Activated CD8-positive, alpha-beta memory T cell treated with anti-CD3 and anti-CD28 coated beads, Interleukin-2, amount 10 ng/mL, durations not matched to agents 7 days and 5 days (primary cell): ENCODE data around the gene VAMP5. TPM values are rescaled to one million over a fixed set of nuclear protein-coding genes. Genes with fewer than 3 reads are reported as not detected.
A peak's percentile ranks its signal among the peaks of the same experiment; 100 is the strongest.
"Not testable (repeated sequence)": the region's sequence is repeated elsewhere in the genome, so short reads cannot be mapped to it uniquely, and the experiment has no call there.

Source experiments
- ATAC-seq: fragments of 150-1000 bp; cut with Tn5 transposase; one replicate; pipeline ENCODE4 v1.10.0; 2021; ENCODE audit warnings: moderate library complexity
- CTCF ChIA-PET: fragments of 350-600 bp; sonication (Branson Sonifier 250); formaldehyde crosslinking; loops from one replicate; lab custom pipeline; 2021; ENCODE audit warnings: antibody characterized with exemption; lab: Charles Lee
- DNase-seq: peaks from one replicate; pipeline ENCODE4 v3.0.0-alpha.2; 2020
- H3K27ac Mint-ChIP-seq: one replicate; pipeline ENCODE4 v1.8.0; 2021; ENCODE audit warnings: mild to moderate bottlenecking, mixed read lengths
- H3K27me3 Mint-ChIP-seq: one replicate; pipeline ENCODE4 v1.8.0; 2021; ENCODE audit warnings: mixed read lengths
- H3K36me3 Mint-ChIP-seq: one replicate; pipeline ENCODE4 v1.8.0; 2021; ENCODE audit warnings: mild to moderate bottlenecking, mixed read lengths
- H3K4me1 Mint-ChIP-seq: one replicate; pipeline ENCODE4 v1.8.0; 2021; ENCODE audit warnings: mixed read lengths
- H3K4me3 Mint-ChIP-seq: one replicate; pipeline ENCODE4 v1.8.0; 2021; ENCODE audit warnings: mild to moderate bottlenecking, moderate library complexity, mixed read lengths
- H3K9me3 Mint-ChIP-seq: one replicate; pipeline ENCODE4 v1.8.0; 2022; ENCODE audit warnings: low read depth, mixed read lengths
- total RNA-seq, 2 experiments: library from RNA; stranded (reverse); gene quantifications; one replicate each; pipeline ENCODE4 v1.2.3, GENCODE V29; 2021

The VAMP5 gene
- total RNA-seq, 2 experiments from 2014 or later = 84.4 to 88.4 TPM

DNA sequence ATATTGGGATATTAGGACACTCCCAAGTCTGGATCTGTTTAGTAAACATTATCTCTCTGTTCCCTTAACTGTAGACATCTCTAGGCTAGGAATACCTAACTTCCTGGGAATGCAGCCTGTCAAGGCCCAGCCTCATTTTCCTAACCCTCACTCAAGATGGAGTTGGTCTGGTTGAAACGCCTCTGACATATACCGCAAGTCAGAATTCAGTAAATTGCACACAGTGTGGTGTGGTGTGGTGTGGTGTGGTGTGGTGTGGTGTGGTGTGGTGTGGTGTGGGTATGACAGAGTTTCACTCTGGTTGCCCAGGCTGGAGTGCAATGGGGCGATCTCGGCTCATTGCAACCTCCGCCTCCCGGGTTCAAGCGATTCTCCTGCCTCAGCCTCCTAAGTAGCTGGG, 30.5 kb downstream of the VAMP5 start:
- peak overlapping the region; percentile 34 for H3K27ac Mint-ChIP-seq
- H3K4me3 Mint-ChIP-seq = not testable (repeated sequence)

DNA sequence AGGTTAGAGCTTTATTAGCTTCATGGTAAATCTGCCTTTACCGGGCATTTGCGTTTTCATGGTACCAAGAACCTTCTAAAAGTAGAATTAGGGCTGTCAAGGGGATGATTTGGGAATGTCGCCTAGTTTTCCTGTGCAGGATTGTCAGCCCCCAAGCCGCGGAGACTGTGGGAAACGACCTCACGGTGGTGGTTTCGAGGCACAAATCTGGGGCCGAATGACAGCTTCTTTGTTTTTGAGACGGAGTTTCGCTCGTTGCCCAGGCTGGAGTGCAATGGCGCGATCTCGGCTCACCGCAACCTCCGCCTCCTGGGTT, 31.1 kb downstream of the VAMP5 start:
- no peak for ATAC-seq
- Mint-ChIP-seq H3K36me3 (peaks cover 13% of the 10 kb centered on the region), H3K27me3 (no peaks in the 10 kb centered on the region), H3K9me3 (no peaks in the 10 kb centered on the region), H3K4me3 (peak overlapping the region; percentile 22), H3K4me1 (peaks cover 47% of the 10 kb centered on the region), H3K27ac (peak overlapping the region; percentile 99)
- CTCF ChIA-PET = interaction anchor here (1.2 to 3.9 kb wide), 4 partner anchors 11 to 199 kb away, joined by 3 to 25 read pairs (median 5); no protein-coding TSS in a partner anchor
- DNase-seq = no peak

More for the DNA sequence above, 30.5 kb downstream of the VAMP5 start:
- Mint-ChIP-seq H3K36me3 (peaks cover 16% of the 10 kb centered on the region), H3K4me1 (peaks cover 50% of the 10 kb centered on the region)
- not testable (repeated sequence) for H3K9me3 Mint-ChIP-seq, H3K27me3 Mint-ChIP-seq, ATAC-seq, DNase-seq
- CTCF ChIA-PET = interaction anchor here (1.4 to 3.9 kb wide), 2 partner anchors 10 to 23 kb away, joined by 3 to 25 read pairs; no protein-coding TSS in a partner anchor

DNA sequence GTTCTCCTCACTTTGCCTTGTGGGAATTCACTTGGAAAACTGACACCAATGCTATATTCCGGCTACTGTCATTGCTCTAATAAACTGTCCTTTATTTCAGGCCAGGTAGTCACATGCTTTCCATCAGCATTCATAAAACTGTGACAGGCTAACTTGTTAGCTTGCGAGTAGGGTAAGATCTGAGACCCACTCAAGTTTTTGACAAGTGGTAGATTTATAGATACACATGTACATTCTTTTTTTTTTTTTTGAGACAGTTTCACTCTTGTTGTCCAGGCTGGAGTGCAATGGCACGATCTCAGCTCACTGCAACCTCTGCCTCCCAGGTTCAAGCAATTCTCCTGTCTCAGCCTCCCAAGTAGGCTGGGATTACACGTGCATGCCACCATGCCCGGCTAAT, 33.5 kb downstream of the VAMP5 start:
- H3K9me3 Mint-ChIP-seq, H3K27me3 Mint-ChIP-seq, ATAC-seq, DNase-seq: not testable (repeated sequence)
- peak overlapping the region; percentile 97 for H3K4me3 Mint-ChIP-seq
- CTCF ChIA-PET = interaction anchor here (3.9 kb wide), 1 partner anchor 20 kb away, joined by 25 read pairs; no protein-coding TSS in a partner anchor
- H3K27ac Mint-ChIP-seq = peak overlapping the region; percentile 99
- peaks cover 21% of the 10 kb centered on the region for H3K36me3 Mint-ChIP-seq
- peaks cover 42% of the 10 kb centered on the region for H3K4me1 Mint-ChIP-seq

DNA sequence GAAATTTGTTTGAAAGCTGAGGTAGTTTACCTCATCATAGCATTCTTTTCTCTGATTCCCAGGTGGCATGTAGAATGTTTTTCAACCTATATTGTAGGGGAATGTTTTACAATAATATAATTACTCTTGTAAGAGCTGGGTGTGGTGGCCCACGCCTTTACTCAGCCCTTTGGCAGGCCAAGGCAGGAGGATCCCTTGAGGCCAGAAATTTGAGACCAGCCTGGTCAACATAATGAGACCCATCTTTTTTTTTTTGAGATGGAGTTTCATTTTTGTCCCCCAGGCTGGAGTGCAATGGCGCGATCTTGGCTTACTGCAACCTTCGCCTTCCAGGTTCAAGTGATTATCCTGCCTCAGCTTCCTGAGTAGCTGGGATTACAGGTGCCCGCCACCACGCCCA, 35.4 kb downstream of the VAMP5 start:
- no peaks in the 10 kb centered on the region for H3K9me3 Mint-ChIP-seq
- CTCF ChIA-PET = interaction anchor here (4.8 kb wide), 1 partner anchor 18 kb away, joined by 30 read pairs; no protein-coding TSS in a partner anchor
- peak overlapping the region; percentile 59 for H3K27ac Mint-ChIP-seq
- no peaks in the 10 kb centered on the region for H3K27me3 Mint-ChIP-seq
- DNase-seq = no peak
- H3K4me1 Mint-ChIP-seq = peaks cover 36% of the 10 kb centered on the region
- ATAC-seq = no peak
- peaks cover 36% of the 10 kb centered on the region for H3K36me3 Mint-ChIP-seq
- H3K4me3 Mint-ChIP-seq = no peak overlapping the region

DNA sequence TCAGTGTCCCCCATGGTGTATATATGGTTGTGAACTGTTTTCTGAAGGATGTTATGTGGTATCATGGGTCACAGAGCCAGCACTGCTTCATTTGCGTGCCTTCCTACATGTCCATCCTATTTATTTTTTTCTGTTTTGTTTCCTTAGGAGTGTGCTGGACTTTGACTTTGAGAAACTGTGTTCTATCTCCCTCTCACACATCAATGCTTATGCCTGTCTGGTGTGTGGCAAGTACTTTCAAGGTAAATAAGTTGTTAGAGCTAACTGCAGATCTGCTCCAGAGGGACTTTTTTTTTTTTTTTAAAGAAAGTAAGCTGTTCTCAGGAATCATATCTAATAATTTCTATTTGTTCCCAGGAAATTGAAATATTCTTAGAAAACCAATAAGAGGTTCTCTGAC, 37.1 kb downstream of the VAMP5 start:
- Mint-ChIP-seq H3K4me3 (no peak overlapping the region), H3K27ac (no peak overlapping the region), H3K36me3 (peaks cover 52% of the 10 kb centered on the region), H3K27me3 (no peaks in the 10 kb centered on the region), H3K4me1 (peaks cover 26% of the 10 kb centered on the region), H3K9me3 (no peaks in the 10 kb centered on the region)
- CTCF ChIA-PET = interaction anchor here (0.5 to 4.8 kb wide), 3 partner anchors 13 to 58 kb away, joined by 3 to 30 read pairs (median 5); no protein-coding TSS in a partner anchor
- ATAC-seq (no peak), DNase-seq (no peak)

DNA sequence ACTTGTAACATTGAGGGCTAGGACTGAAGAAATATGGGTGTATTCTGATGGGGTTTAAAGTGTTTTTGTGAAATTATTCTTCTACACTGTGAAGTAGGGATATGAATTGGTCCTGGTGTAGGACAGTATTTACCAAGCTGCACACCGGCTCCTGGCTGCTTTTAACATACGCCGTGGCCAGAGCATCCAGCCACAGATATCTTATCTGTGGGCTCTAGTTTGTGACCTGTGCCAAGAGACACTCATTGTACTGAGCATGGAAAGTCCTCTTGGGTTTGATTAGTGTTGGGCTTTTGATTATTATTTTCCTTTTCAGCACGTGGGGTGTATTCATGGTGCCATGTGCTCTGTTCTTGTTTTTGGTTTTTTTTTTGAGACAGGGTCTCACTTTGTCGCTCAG, 39.8 kb downstream of the VAMP5 start:
- ATAC-seq (no peak), DNase-seq (no peak)
- no peak overlapping the region for H3K27ac Mint-ChIP-seq
- H3K36me3 Mint-ChIP-seq = peaks cover 53% of the 10 kb centered on the region
- H3K9me3 Mint-ChIP-seq = no peaks in the 10 kb centered on the region
- H3K4me1 Mint-ChIP-seq = peaks cover 23% of the 10 kb centered on the region
- no peak overlapping the region for H3K4me3 Mint-ChIP-seq
- H3K27me3 Mint-ChIP-seq = no peaks in the 10 kb centered on the region
- CTCF ChIA-PET = interaction anchor here (2.4 kb wide), 1 partner anchor 13 kb away, joined by 11 read pairs; no protein-coding TSS in a partner anchor

DNA sequence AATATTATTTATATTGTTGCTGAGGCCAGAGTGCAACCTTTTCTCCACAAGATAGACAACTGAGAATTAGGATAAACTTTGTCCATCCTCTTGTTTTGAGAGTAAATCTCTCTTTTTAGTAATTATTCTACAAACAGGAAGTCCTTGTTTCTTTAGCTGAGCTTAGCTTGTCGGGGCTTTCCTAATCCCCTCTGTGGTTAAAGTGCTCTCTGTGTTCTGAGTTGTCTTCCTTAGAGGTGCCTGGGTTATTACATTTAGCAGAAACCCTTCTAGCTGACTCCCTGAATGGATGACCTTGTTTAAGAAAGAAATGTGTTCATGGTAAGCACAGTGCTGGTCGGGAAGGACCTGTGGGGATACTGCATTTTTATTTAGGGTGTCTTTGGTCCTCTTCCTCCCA, 44.4 kb downstream of the VAMP5 start:
- no peaks in the 10 kb centered on the region for H3K9me3 Mint-ChIP-seq
- H3K27me3 Mint-ChIP-seq = no peaks in the 10 kb centered on the region
- CTCF ChIA-PET = interaction anchor here (1.5 to 3.0 kb wide), 2 partner anchors 8 to 101 kb away, joined by 4 to 25 read pairs; no protein-coding TSS in a partner anchor
- DNase-seq (no peak), ATAC-seq (peak; percentile 82)
- H3K4me1 Mint-ChIP-seq = peaks cover 21% of the 10 kb centered on the region
- no peak overlapping the region for H3K4me3 Mint-ChIP-seq
- peak overlapping the region; percentile 81 for H3K27ac Mint-ChIP-seq
- peaks cover 64% of the 10 kb centered on the region for H3K36me3 Mint-ChIP-seq

DNA sequence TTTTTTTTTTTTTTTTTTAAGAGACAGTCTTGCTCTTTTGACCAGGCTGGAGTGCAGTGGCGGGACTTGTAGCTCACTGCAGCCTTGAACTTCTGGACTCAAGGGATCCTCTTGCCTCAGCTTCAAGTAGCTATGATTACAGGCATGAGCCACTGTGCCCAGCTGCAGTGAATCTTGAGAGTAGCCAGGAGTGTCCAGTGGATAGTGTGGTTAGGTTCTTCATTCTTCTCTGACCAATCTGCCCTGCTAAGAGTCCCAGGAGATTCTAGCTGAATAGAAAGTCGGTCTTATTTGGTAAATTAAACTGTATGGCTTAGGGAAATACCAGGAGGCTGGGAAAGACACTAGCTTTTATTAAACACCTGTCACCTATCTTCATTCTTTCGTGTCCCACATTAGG, 47.1 kb downstream of the VAMP5 start:
- Mint-ChIP-seq H3K4me1 (peaks cover 24% of the 10 kb centered on the region), H3K36me3 (peaks cover 55% of the 10 kb centered on the region), H3K27me3 (no peaks in the 10 kb centered on the region), H3K27ac (no peak overlapping the region), H3K4me3 (no peak overlapping the region), H3K9me3 (no peaks in the 10 kb centered on the region)
- DNase-seq = no peak
- no peak for ATAC-seq
- CTCF ChIA-PET = interaction anchor here (0.9 kb wide), 1 partner anchor 29 kb away, joined by 3 read pairs; no protein-coding TSS in a partner anchor

DNA sequence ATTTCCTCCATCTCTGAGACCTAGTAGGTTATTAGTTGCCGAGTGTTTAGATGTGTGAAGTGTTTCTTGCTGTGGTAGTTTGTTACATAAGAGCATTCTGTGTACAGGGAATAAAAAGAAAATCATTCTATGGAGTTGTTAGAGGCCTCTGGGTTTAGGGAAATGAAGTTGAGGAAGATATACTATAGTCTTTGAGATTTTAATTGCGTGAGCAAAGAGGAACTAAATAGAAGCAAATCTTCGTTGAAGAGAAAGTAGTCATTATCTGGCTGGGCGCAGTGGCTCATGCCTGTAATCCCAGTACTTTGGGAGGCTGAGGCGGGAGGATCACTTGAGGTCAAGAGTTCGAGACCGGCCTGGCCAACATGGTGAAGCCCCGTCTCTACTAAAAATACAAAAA, 50.8 kb downstream of the VAMP5 start:
- CTCF ChIA-PET = interaction anchor here (0.6 to 1.7 kb wide), 7 partner anchors 8 to 357 kb away, joined by 3 to 5 read pairs (median 3); no protein-coding TSS in a partner anchor

DNA sequence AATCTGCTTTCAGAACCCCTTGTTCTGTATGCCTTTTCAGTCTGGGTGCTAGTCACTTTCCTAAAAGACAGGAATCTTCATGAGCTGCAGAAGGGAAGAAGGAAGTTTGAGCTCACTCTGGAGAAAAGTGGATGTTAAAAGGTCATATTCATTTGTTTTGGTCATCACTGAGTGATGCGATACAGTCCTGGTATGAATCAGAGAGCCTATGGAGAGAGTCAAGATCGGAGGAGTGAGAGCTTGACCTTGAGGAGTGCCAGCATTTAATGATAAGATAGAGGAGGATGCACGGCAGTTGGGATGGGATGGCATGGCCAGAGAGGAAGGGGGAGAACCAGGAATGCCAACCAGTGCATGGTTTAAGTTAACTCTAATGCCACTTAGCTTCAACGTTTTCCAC, 51.4 kb downstream of the VAMP5 start:
- no peaks in the 10 kb centered on the region for H3K27me3 Mint-ChIP-seq
- no peak overlapping the region for H3K27ac Mint-ChIP-seq
- ATAC-seq = no peak
- H3K4me3 Mint-ChIP-seq = no peak overlapping the region
- H3K9me3 Mint-ChIP-seq = no peaks in the 10 kb centered on the region
- peaks cover 62% of the 10 kb centered on the region for H3K36me3 Mint-ChIP-seq
- CTCF ChIA-PET = interaction anchor here (0.8 to 3.4 kb wide), 12 partner anchors 8 to 254 kb away, joined by 3 to 28 read pairs (median 4); no protein-coding TSS in a partner anchor
- no peak for DNase-seq
- peaks cover 13% of the 10 kb centered on the region for H3K4me1 Mint-ChIP-seq

More for the DNA sequence above, 50.8 kb downstream of the VAMP5 start:
- Mint-ChIP-seq H3K27me3 (no peaks in the 10 kb centered on the region), H3K9me3 (no peaks in the 10 kb centered on the region), H3K4me3 (no peak overlapping the region), H3K4me1 (peaks cover 15% of the 10 kb centered on the region), H3K27ac (no peak overlapping the region), H3K36me3 (peaks cover 65% of the 10 kb centered on the region)
- DNase-seq (no peak), ATAC-seq (no peak)

DNA sequence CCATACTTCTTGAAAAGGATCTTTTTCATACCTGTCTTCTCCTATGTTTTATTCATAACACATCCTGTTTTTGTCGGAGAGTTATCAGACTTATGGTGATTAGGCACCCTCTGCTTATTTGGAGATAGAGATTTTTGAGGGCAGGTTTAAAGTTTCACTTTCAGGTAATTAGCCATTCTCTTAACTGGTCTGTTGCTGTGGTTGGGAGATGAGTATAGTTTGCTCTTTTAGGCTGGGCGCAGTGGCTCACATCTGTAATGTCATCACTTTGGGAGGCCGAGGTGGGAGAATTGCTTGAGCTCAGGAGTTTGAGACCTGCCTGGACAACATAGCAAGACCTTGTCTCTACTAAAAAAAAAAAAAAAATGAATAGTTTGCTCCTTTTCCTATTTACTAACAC, 58.5 kb downstream of the VAMP5 start:
- no peaks in the 10 kb centered on the region for H3K9me3 Mint-ChIP-seq
- H3K27me3 Mint-ChIP-seq = no peaks in the 10 kb centered on the region
- peak; percentile 59 for DNase-seq
- CTCF ChIA-PET = interaction anchor here (0.9 to 1.6 kb wide), 4 partner anchors 8 to 86 kb away, joined by 3 to 4 read pairs (median 3); no protein-coding TSS in a partner anchor
- H3K27ac Mint-ChIP-seq = peak overlapping the region; percentile 82
- no peak overlapping the region for H3K4me3 Mint-ChIP-seq
- peak; percentile 90 for ATAC-seq
- peaks cover 23% of the 10 kb centered on the region for H3K4me1 Mint-ChIP-seq
- peaks cover 64% of the 10 kb centered on the region for H3K36me3 Mint-ChIP-seq

Other genes starting within 250 kb of the VAMP5 start
- 10 to 100 TPM; 28.2 to 35.5 TPM for gene RETSAT, start 229.9 kb upstream of the VAMP5 start, total RNA-seq
- 10 to 100 TPM; 21.7 to 27.7 TPM for gene ELMOD3, start 229.7 kb upstream of the VAMP5 start, total RNA-seq
- gene CAPG, start 174.1 kb upstream of the VAMP5 start, total RNA-seq = 100 to 1,000 TPM; 204 to 211 TPM
- gene SH2D6, start 165.7 kb upstream of the VAMP5 start, total RNA-seq = under 1 TPM; 0.52 to 0.82 TPM
- gene MAT2A, start 45.3 kb upstream of the VAMP5 start, total RNA-seq = 100 to 1,000 TPM; 271 to 336 TPM
- 10 to 100 TPM; 26.0 to 26.7 TPM for gene GGCX, start 22.9 kb upstream of the VAMP5 start, total RNA-seq
- 100 to 1,000 TPM in 1 of 2 experiments, 10 to 100 TPM in 1; 99.6 to 124 TPM for gene VAMP8, start 6.8 kb upstream of the VAMP5 start, total RNA-seq
- gene RNF181, start 11.3 kb downstream of the VAMP5 start, total RNA-seq = 100 to 1,000 TPM; 100 to 110 TPM
- gene TMEM150A, start 18.3 kb downstream of the VAMP5 start, total RNA-seq = 1 to 10 TPM in 1 of 2 experiments, under 1 TPM in 1; 0.91 to 1.7 TPM
- 10 to 100 TPM; 47.3 to 47.9 TPM for gene C2orf68, start 27.6 kb downstream of the VAMP5 start, total RNA-seq
- 100 to 1,000 TPM in 1 of 2 experiments, 10 to 100 TPM in 1; 84.2 to 101 TPM for gene USP39, start 31.8 kb downstream of the VAMP5 start, total RNA-seq
- not detected for gene SFTPB, start 83.8 kb downstream of the VAMP5 start, total RNA-seq
- gene GNLY, start 109.9 kb downstream of the VAMP5 start, total RNA-seq = 1,000 to 10,000 TPM in 1 of 2 experiments, 100 to 1,000 TPM in 1; 364 to 1,915 TPM
- under 1 TPM; 0.12 to 0.40 TPM for gene ATOH8, start 169.6 kb downstream of the VAMP5 start, total RNA-seq